Psoas muscle (tissue), 8 donors: Measurements from ENCODE around the gene PPP2R2D. TPM values are rescaled to one million over a fixed set of nuclear protein-coding genes. Genes with fewer than 3 reads are reported as not detected.

ENCODE experiments used
- ATAC-seq, 4 donors: fragments of 200-7000 bp; cut with Tn5 transposase; one replicate each; pipeline ENCODE4 v1.9.1; 2020; ENCODE audit warnings: moderate library complexity in 3 of 4, mild to moderate bottlenecking in 2 of 4
- DNase-seq, 2 donors: peaks; one replicate each; pipeline ENCODE4 v3.0.0-alpha.2; 2020
- H3K27ac ChIP-seq: fragments of 200-600 bp; one replicate; pipeline ENCODE4 v1.8.0; 2022
- H3K27me3 ChIP-seq, 3 donors: fragments of 200-600 bp in 1 of 3; one replicate each; pipeline versions ENCODE4 v1.6.1 to v1.8.0; 2013 to 2022; ENCODE audit warnings: low read length in 2 of 3, mild to moderate bottlenecking in 2 of 3, moderate library complexity in 1 of 3; ENCODE audit not compliant: insufficient read depth in 3 of 3
- H3K36me3 ChIP-seq, 2 donors: fragments of 200-600 bp in 1 of 2; one replicate each; pipeline versions ENCODE4 v1.6.1 to v1.8.0; 2013 to 2022; ENCODE audit warnings: low read depth in 1 of 2, mild to moderate bottlenecking in 1 of 2, moderate library complexity in 1 of 2; ENCODE audit not compliant: insufficient read depth in 1 of 2
- H3K4me1 ChIP-seq: fragments of 200-600 bp; one replicate; pipeline ENCODE4 v1.8.0; 2022
- H3K4me3 ChIP-seq: fragments of 200-600 bp; one replicate; pipeline ENCODE4 v1.8.0; 2022; ENCODE audit warnings: mild to moderate bottlenecking
- H3K9me3 ChIP-seq: fragments of 200-600 bp; one replicate; pipeline ENCODE4 v1.8.0; 2022
- CTCF ChIP-seq: fragments of 200-600 bp; IDR thresholded peaks from one replicate; pipeline ENCODE4 v1.8.0; 2022; ENCODE audit warnings: antibody characterized with exemption
- WGBS, 3 donors: extraction: QIAGEN DNeasy Blood & Tissue Kit; methylation state at CpG; one replicate each; pipeline versions ENCODE4 v1.1.6 to v1.1.7; 2013; 5-methylcytosine and 5-hydroxymethylcytosine counted together
- intact Hi-C, 2 donors: fragments of 100-400 bp; cut with DNase I; formaldehyde crosslinking; loops; one replicate each; pipeline versions ENCODE4 v1.11.0 to v1.14.2; 2022
- long read RNA-seq, 2 donors: library from polyadenylated mRNA; unstranded; transcript quantifications; one replicate each; pipeline ENCODE4 v2.0.0, GENCODE V29; 2021
- polyA plus RNA-seq, 3 donors: library from polyadenylated mRNA; stranded (reverse); fragments of 200-250 nt; gene quantifications; one replicate each; pipeline ENCODE4 v1.2.3, GENCODE V29; 2013
- total RNA-seq, 4 donors: library from RNA; stranded (reverse); fragmentation: NEBNext Ultra II Directional in 2 of 4; extraction: Animal tissue kit (Norgen Biotek cat#: 25700) in 2 of 4; gene quantifications; one replicate each; pipeline versions ENCODE4 v1.2.1 to v1.2.4, GENCODE V29; 2021 to 2023
- donor health status: healthy with polysubstance abuse.
- donor health status: DM: no; HTN: no; CAD: no; lungs with moderate emphysema.
- donor health status: Bipolar disorder and iron deficiency.
- donor health status: healthy.
- donor health status: DM: yes; HTN: yes; CAD: no.
- donor health status: DM: no; HTN: no; CAD: no.
- donor health status: DM: no; HTN: no; CAD: no.
- donor health status: DM: yes; HTN: yes; CAD: no.

The PPP2R2D gene
- total RNA-seq (10 to 100 TPM; 19.2 to 47.4 (median 33.0) TPM), polyA plus RNA-seq (10 to 100 TPM; 23.0 to 27.3 (median 25.7) TPM)
- long read RNA-seq, donor 1, full-length matches to known transcripts, result 10 of 26 reads
- long read RNA-seq, donor 1, partial matches to known transcripts, result 6 of 26 reads
- long read RNA-seq, donor 1, other reads (novel, unspliced or antisense), result 10 of 26 reads
- long read RNA-seq, donor 2, full-length matches to known transcripts, result 75 of 166 reads
- long read RNA-seq, donor 2, partial matches to known transcripts, result 36 of 166 reads
- long read RNA-seq, donor 2, other reads (novel, unspliced or antisense), result 55 of 166 reads

GRCh38 chr10:131900350-131901152 lies at the start of gene PPP2R2D:
TSS of gene PPP2R2D (plus strand) at chr10:131901008. CDS start at chr10:131901149, 141 bp downstream.
- WGBS, 3 donors, result 0 to 1% (median 0%) methylated on average over 27 to 106 of the region's 107 CpGs
- Histone ChIP-seq H3K9me3 (no peaks in the 10 kb centered on the region), H3K36me3 (peaks cover 0 to 2% of the 10 kb centered on the region in 2 donors), H3K27me3 (peaks cover 0 to 17% (median 4%) of the 10 kb centered on the region in 3 donors), H3K27ac (peak within 1 kb of the TSS; percentile 92), H3K4me1 (peaks cover 34% of the 10 kb centered on the region), H3K4me3 (peak within 1 kb of the TSS; percentile 84)
- intact Hi-C loops, result no loop called here
- ATAC-seq (peak; percentile 93 to 97 (median 95)), DNase-seq (peak; percentile 94 to 96)
- TF ChIP-seq CTCF, result no peak

GRCh38 chr10:131851346-131851745 lies 49.5 kb upstream of the PPP2R2D start:
- Histone ChIP-seq H3K4me3 (no peak overlapping the region), H3K27me3 (peaks cover 0 to 35% (median 2%) of the 10 kb centered on the region in 3 donors), H3K27ac (no peak overlapping the region), H3K36me3 (no peaks in the 10 kb centered on the region), H3K4me1 (no peaks in the 10 kb centered on the region), H3K9me3 (no peaks in the 10 kb centered on the region)
- no peak for ATAC-seq
- TF ChIP-seq CTCF, result no peak
- no peak for DNase-seq
- 69 to 76% (median 71%) methylated on average over 11 of the region's 11 CpGs for WGBS, 3 donors
- intact Hi-C loops, result no loop called here

- H3K9me3 ChIP-seq, result no peaks in the 10 kb centered on the region
- no peak overlapping the region for H3K27ac ChIP-seq
- no peak for ATAC-seq
- DNase-seq, result peak in 1 of 2 donors; percentile 33
- WGBS, 3 donors, result 90 to 92% (median 91%) methylated on average over 32 of the region's 32 CpGs
- H3K36me3 ChIP-seq, result no peaks in the 10 kb centered on the region
- TF ChIP-seq CTCF, result no peak
- H3K4me3 ChIP-seq, result no peak overlapping the region
- H3K27me3 ChIP-seq, result peaks cover 0 to 34% (median 3%) of the 10 kb centered on the region in 3 donors
- H3K4me1 ChIP-seq, result no peaks in the 10 kb centered on the region
- intact Hi-C loops, result no loop called here
Observed at GRCh38 chr10:131852176-131852822, 48.5 kb upstream of the PPP2R2D start.

GRCh38 chr10:131852823-131853609 lies 47.8 kb upstream of the PPP2R2D start:
- Histone ChIP-seq H3K4me3 (no peak overlapping the region), H3K27me3 (peaks cover 0 to 31% (median 3%) of the 10 kb centered on the region in 3 donors), H3K36me3 (no peaks in the 10 kb centered on the region), H3K9me3 (no peaks in the 10 kb centered on the region), H3K4me1 (no peaks in the 10 kb centered on the region), H3K27ac (no peak overlapping the region)
- WGBS, 3 donors, result 84 to 86% (median 84%) methylated on average over 25 of the region's 25 CpGs
- TF ChIP-seq CTCF, result no peak
- DNase-seq (peak in 1 of 2 donors; percentile 35), ATAC-seq (no peak)
- intact Hi-C loops, result no loop called here
